ENCODE results near the gene CLDN20.
"Not testable (repeated sequence)": the region's sequence is repeated elsewhere in the genome, so short reads cannot be mapped to it uniquely, and the experiment has no call there.

CLDN20 gene

DNA sequence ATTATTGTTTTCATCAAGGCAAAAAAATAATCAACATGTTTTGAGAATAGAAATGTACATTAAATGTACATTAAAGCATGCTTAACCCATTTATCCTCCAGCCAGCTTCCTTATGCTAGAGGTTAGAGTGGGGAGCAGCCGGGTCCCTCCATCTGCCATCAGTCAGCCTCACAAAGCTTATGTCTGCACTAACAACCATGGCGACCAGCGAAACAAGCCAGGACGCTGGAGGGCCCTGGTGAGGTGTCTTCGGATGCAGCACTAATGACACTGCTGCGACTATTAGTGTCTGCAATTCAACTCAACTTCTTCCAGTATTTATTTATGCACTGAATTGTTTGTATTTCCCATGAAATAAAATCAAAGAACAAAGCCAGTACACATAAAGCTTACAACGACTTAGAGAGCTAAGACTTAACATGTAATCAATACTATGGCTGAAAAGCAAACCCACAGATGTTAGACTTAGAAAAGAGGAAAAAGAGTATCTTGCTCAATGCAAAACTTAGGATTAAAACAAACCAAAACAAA is 6.8 kb downstream of the CLDN20 start:
- no peak for DNase-seq (ENCODE audit: low read depth)

DNA sequence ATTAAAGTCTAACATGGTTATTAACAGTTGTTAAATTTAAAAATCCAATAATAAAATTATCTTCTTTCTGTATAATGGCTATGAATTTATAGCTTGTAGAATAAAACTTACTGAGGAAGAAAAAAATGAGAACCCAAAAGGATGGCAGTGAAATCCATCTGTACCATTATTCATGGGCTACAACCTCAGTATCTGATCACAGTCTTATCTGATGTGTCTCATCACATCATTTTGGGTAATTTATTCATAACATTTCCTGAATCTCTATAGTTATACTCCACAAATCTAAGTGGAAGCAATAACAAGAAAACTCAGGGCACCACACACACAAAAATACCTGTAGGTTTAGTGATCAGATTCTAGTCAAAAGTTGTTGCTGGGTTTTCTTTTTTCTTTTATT is 7.3 kb downstream of the CLDN20 start:
- DNase-seq (ENCODE audit: low read depth) = no peak

DNA sequence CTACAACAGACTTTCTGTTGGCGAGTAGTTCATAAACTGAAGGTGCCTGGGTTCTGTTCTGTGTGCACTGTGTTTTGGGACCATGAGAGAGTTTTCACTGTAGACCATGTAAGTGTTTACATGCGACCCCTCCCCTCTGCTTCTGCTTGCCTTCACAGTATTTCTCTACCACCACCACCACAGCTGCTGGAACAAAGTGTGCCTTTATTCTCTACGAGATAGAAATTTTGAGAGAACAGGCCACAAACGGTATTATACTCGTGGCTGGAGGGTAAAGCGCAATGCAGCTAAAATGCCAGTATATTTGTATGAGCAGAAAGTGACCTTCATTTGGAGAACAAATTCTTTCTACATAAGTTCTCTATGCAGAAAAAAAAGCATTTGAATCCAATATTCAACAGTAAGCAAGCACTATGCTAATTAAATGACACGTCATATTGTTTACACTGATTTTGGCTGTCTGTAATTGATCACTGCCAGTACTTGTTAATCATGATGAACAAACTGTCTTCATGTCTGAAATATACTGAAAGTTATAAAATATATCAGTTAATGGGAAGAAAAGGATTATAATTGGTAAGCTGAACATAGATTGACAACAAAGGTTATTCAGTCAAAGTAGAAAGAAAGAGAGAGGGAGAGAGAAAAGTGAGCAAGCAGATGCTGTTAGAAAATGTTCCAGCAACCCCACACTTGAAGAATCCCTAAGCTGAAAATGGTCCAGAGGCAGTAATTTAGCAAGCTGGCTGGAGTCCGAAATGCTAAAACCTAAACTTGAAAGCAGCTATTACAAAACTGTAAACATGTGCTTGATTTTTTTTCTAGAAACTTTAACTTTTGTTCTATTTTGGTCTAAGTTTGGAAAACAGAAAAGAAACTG is 8.8 kb downstream of the CLDN20 start:
- no peak for DNase-seq (ENCODE audit: low read depth)

DNA sequence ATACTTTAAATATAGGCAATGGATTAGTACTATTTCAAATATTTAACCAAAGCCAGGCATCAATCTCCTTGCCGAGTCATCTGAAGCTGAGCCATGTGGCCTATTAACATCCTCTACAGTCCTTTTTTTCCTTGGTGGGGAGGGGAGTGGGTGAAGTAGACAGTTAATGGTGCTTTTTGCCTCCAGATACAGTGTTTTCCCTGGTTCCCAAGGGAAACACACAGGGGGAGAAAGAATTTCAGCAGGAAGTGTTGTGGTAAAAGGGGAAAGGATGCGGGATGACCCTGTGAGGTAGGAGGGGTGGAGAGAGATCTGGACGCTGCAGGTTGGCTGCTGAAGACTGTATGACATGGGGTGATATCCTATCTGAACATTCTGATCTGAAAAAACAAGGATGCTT is 9.6 kb downstream of the CLDN20 start:
- DNase-seq (ENCODE audit: low read depth) = no peak

DNA sequence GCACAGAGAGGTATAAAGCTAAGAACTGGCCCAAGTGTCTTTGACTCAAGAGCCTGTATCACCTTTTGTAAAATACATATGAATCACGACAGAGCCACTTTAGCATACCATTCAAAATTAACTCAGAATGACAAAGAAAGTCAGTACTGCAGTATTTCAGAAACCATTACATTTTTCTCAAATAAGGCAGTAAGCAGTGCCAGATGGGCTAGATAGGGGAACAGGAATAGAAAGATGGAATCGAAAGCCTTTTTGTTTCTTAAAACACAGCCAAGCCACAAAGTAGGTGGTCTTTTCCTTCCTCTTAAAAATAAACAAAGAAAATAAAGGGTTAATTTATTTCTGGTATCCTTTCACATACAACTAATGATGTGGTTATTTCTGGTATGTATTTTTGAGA is 10.3 kb downstream of the CLDN20 start:
- no peak for DNase-seq (ENCODE audit: low read depth)

DNA sequence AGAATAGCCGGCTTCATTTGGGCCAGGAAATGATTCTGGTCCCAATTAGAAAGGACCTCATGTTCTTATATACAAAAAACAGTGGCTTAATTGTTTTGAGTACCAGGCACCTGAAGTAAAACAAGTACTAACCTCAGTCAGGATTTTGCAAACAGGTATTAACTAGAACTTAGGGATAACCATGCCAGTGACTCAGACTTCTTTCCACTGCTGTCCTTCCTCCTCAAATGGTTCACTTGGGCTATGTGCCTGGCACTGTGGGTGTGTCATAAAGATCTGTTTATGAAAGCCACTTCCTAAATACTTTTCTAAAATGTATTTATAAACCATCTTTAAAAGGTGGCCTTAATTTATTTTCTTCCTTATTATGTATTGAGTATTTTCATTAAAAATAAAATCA is 10.7 kb downstream of the CLDN20 start:
- DNase-seq (ENCODE audit: low read depth) = no peak

DNA sequence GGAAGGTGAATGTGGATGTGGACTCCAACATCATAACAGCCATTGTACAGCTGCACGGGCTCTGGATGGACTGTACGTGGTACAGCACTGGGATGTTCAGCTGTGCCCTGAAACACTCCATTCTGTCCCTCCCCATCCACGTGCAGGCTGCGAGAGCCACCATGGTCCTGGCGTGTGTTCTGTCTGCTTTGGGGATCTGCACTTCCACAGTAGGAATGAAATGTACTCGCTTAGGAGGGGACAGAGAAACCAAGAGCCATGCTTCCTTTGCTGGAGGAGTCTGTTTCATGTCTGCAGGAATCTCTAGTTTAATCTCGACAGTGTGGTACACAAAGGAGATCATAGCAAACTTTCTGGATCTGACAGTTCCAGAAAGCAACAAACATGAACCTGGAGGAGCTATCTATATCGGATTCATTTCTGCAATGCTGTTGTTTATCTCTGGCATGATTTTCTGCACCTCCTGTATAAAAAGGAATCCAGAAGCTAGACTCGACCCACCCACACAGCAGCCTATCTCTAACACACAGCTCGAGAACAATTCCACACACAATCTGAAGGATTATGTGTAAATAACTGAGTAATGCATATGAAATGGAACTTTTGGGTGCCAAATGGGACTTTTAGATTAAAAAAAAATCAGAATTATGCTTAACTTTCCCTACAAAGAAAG is 12.1 kb downstream of the CLDN20 start:
- DNase-seq (ENCODE audit: low read depth) = no peak

DNA sequence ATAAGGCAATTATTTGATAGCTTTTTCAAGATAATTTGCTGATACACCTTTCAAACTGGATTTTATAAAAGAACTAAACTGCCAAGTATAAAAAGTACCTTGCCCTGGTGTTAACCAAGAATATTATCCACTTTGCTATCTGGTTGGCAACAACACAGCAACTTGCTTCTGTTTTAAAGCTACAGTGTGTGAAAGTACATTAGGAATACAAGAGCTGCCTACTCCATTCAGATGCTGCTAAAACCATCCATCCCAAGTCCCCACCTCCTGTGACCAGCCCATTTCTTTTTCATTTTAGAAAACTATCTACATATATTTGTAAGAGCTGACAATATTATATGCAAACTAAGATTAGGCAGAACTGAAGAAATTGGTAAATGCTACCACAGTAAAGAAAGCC is 12.8 kb downstream of the CLDN20 start:
- DNase-seq (ENCODE audit: low read depth) = no peak

DNA sequence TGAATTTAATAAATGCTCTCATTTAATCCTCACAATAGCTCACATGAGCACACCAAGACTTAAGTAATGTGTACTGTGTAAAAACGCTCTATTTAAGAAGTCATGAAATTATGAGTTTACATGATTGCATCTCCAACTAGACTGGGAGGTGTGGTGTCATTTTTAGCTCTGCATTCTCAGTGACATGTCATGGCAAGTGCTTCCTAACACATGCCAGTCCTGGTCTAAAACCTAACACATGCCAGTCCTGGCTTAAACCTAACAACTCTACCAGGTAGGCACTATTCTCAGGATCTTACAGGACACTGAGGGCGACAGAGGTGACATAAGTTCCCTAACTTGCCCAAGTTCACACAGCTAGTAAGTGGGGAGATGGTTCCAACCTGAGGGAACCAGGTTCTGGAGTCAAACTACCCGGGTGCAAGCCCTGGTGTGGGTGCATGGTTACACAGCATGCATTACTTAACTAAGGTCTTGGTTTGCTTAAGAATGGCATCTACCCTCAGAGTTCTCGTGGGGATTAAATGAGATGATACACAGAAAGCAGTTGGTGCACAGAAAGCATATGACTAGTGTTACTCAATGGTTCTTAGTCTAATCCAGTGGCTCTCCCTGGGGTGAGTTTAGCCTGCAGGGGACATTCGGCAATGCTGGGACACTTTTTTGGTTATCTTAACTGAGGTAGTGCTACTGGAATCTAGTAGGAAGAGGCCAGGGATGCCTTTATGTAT is 14.7 kb downstream of the CLDN20 start:
- no peak for DNase-seq (ENCODE audit: low read depth)

DNA sequence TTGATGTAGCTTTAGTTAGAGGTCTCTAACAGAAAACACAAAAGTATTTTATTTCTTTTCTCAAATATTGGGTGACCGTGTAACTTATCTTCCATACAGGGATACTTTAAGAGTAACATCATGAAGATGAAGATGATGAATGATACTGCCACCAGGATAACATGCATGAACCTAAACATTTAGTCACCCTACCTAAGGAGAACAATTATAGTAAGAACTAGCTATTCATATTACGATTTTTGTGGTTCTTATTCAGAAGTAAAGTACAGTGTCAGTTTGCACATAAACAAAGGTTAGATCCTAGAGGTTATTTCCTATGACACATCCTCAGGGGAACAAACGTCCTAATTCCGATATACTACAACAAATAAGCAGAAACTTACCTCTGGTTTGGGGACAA is 21.0 kb downstream of the CLDN20 start:
- DNase-seq (ENCODE audit: low read depth) = no peak

DNA sequence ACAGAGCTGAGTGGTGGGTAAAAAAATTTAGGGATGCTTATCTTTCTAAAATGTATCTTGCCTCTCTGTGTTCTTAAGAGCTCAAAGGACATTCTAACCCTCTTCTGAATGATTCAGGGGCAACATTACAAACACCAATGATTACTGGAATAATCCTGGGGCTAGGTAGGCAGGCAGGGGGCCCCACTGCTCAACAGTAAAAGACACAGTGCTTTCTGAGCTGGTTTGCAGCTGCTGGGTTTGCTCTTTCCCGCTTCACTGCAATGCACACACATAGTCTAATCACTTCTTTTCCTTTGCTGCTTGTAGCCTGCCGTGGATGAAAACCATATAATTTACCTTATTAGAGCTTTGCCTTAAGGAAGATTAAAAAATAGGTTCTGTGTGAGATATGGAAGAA is 23.9 kb downstream of the CLDN20 start:
- DNase-seq (ENCODE audit: low read depth) = no peak

DNA sequence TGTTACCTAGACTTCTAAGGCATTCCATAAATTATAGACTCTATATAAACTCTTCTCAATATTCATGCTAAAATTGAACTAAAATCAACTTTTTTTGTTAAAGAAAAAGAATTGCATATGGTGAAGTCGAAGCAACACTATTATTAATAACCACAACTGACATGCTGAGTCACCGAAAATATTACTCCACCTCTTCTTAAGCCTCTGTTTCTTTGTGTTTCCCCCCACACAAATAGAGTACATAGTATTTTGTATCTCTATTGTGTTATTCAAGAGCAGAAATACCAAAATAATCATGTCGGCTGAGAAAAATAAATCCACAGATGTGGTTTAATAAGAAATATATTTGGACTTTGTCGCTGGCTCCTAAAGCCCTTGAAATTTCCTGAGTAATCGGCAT is 26.7 kb downstream of the CLDN20 start:
- DNase-seq (ENCODE audit: low read depth) = no peak

DNA sequence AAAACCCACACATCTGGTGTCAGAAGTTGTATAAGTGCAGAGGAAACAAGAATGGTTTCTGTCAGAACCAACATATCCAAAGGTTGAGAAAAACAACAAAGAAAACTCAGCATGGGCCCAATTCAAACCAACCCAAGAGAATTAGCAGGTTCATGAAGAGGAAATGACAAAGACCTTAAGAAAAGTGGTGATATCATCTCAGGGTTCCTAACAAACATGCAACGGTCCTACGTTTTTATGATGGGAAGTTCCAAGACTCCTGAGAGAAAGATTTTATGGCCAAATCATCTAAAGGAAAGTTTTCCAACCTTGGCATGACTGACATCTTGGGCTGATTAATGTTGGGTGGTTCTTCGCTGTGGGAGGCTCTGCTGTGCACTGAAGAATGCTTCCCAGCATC is 27.5 kb downstream of the CLDN20 start:
- no peak for DNase-seq (ENCODE audit: low read depth)

DNA sequence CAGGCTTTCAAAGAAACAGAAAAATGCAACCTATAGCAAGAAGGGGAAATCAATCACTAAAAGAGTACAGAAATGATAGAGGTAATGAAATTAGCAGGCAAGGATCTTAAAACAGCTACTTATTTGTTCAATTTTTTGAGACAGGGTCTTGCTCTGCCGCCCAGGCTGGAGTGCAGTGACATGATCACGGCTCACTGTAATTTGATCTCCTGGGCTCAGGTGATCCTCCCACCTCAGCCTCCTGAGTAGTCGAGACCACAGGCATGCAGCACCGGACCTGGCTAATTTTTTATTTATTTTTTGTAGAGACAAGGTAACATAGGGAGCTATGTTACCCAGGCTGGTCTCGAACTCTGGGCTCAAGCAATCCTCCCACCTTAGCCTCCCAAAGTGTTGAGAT is 28.9 kb downstream of the CLDN20 start:
- no peak for DNase-seq (ENCODE audit: low read depth)

DNA sequence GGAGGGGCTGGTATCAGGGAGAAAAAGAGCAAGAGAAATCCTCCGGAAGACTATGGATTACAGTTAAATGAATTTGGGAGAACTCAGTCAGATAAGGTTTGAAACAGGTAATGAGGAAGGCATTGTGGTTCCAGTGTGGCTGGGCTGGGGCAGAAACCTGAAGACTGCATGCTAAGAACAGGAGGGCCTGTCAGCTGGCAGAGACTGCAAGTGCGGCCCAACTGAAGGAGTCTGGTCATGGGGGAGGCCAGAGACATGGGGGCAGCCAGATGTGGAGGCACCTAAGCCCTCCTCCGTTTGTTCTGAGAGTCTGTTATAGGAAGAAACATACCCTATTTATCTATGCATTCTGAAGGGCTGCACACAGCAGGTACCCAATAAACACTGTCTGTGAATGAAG is 33.9 kb downstream of the CLDN20 start:
- no peak for DNase-seq (ENCODE audit: low read depth)

DNA sequence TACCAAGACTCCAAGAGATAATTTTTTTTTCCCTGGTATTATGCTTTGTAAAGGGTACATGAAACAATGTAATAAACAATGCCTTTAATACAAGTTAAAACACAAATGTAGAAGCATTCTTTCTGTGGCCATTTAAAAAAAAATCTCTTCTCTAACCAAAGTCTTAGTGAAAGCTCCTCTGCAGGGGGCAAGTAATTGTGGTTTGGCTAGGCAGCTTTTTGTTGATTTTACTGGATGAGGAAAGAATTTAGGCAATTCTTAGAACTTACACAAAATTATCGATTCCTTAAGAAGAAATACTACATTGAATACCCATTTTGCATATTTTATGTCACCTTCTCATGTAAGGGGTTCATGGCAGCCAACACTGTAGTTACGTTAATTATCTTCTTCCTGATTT is 38.1 kb downstream of the CLDN20 start:
- DNase-seq (ENCODE audit: low read depth) = no peak

DNA sequence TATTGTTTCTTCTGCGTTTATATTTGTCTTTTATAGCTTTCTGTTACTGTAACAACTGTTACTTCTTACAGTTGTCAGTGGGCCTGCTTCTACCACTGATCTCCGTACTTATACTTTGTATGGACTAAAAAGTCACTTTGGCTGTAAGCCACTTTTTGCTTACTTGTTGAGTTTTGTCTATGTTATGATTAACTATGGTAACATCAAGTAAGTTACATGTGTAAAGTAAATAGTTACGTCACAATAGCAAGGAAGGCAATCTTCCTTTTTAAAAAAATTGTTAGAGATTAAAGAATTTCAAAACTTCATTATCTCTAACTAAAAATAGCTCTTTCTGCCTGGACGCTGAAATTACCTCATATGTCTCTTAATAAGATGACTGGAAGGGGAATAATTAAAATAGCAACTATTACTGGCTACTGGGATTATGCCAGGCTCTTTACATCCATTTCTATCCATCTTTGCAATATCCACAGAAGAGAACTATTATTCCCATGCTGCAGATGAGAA is 39.6 kb downstream of the CLDN20 start:
- no peak for DNase-seq (ENCODE audit: low read depth)

DNA sequence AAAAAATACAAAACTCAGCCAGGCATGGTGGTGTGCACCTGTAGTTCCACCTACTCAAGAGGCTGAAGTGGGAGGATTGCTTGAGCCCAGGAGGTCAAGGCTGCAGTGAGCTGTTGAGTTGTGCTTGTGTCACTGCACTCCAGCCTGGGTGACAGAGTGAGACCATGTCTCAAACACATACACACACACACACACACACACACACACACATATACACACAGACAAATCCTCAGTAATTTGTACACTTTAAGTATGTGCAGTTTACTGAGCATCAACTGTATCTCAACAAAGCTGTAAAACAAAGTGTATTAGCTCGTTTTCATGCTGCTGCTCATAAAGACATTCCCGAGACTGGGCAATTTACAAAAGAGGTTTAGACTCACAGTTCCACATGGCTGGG is 43.1 kb downstream of the CLDN20 start:
- no peak for DNase-seq (ENCODE audit: low read depth)

DNA sequence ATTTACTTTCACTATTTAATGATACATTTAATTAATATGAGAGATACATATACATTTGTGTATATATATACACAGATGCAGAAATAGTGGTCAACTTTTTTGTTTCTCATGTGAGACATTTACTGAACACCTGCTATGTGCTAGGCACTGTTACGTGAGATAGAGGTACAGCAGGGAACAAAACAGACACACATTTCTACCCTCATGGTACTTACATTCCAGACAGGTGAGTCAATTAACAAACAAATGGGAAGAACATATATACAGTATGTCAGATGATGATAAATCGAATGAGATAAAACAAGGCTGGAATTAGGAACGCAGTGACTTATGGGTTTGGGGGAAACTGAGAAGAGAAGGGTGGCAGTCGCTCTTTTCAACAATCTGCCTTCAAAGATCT is 45.3 kb downstream of the CLDN20 start:
- no peak for DNase-seq (ENCODE audit: low read depth)

DNA sequence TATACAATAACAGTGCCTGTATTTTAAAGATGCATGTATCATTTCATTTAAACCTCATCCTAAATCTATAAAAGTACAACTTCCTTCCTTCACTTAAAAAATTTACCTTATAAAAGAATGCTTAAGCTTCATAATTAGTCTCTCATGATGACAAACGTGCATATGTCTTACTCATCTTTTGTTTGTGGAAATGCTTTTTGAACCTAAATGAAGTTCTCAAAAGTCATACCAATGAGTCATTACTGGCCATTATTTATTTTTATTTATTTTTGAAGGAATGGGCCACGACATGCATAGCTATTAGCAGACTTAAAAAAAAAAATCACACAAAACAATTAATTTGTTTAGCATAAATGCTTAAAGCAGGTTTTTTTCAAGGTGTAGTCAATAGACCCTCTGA is 46.8 kb downstream of the CLDN20 start:
- no peak for DNase-seq (ENCODE audit: low read depth)

DNA sequence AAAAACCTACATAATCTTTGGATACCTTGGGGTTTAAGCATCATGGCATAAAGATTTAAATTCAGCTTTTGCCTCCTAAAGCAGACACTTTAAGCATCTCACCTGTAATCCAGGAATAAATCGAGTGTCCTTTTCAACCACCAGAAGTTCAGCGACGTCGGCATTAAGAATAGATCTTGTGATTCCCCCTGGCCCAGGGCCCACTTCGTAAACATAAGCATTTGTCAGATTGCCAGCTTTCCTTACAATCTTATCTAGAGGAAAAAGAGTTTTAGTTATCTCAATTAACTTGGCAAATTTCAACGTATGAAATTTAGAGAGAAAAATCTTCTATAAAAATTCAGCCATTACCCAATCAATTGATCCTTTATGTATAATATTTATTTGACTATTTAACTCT is 47.3 kb downstream of the CLDN20 start:
- no peak for DNase-seq (ENCODE audit: low read depth)

DNA sequence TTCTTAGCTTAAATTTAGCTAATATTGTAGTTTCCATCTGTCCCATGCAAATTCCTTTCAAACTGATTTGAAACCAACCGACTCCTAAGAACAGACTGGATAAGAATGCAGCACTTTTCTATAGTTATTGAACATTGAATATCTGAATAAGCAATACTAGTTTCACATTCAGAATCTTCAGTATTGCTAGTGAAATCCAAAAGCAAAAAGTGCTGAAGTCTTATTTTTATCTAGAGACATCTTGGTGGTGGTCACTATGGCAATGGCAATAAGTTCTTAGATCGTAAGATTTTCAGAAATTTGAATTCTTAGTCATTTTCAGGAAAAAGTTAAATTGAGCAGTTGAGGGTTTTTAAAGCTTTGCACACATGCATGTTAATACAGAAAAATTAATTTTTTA is 47.8 kb downstream of the CLDN20 start:
- no peak for DNase-seq (ENCODE audit: low read depth)

DNA sequence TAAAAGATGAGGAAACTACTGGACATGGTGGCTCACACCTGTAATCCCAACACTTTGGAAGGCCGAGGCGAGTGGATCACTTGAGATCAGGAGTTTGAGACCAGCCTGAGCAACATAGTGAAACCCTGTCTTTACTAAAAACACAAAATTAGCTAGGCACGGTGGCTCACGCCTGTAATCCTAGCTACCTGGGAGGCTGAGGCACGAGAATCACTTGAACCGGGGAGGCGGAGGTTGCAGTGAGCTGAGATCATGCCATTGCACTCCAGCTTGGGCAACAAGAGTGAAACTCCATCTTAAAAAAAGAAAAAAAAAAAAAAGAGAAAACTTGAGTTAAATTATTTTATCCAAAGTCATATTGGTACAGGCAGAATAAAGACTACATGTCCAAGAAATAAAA is 49.1 kb downstream of the CLDN20 start:
- not testable (repeated sequence) for DNase-seq (ENCODE audit: low read depth)
